ENCODE data around the gene SLC23A1. TPM values are rescaled to one million over a fixed set of nuclear protein-coding genes. Genes with fewer than 3 reads are reported as not detected.

SLC23A1 gene
- total RNA-seq, 1 donor from 2014 or later, result not detected

- intact Hi-C loops (cut with DNase I), result loop anchor here (5.0 kb wide), 3 partner anchors 59 to 859 kb away; partner anchors contain the start of genes ETF1, MATR3 and PAIP2
- no peak for DNase-seq (ENCODE audit: low spot score in 2 of 2)
- Histone ChIP-seq H3K27ac (no peak overlapping the region), H3K4me3 (no peak overlapping the region), H3K4me1 (peaks cover 0 to 10% of the 10 kb centered on the region in 2 donors), H3K36me3 (no peaks in the 10 kb centered on the region), H3K27me3 (no peaks in the 10 kb centered on the region), H3K9me3 (no peaks in the 10 kb centered on the region)
- TF ChIP-seq CTCF (IDR thresholded peaks at IDR 0.05), result no peak
These were observed 18.4 kb upstream of the SLC23A1 start for GRCh38 chr5:139401546-139401945.

- H3K9me3 ChIP-seq, result no peaks in the 10 kb centered on the region
- no peak overlapping the region for H3K4me3 ChIP-seq
- intact Hi-C loops (cut with DNase I), result loop anchor here (5.0 kb wide), 3 partner anchors 57 to 857 kb away; partner anchors contain the start of genes ETF1, MATR3 and PAIP2
- no peaks in the 10 kb centered on the region for H3K36me3 ChIP-seq
- H3K27me3 ChIP-seq, result no peaks in the 10 kb centered on the region
- no peak overlapping the region for H3K27ac ChIP-seq
- DNase-seq (ENCODE audit: low spot score in 2 of 2), result no peak
- peaks cover 0 to 15% of the 10 kb centered on the region in 2 donors for H3K4me1 ChIP-seq
- TF ChIP-seq CTCF (IDR thresholded peaks at IDR 0.05), result no peak
These were observed 16.5 kb upstream of the SLC23A1 start for GRCh38 chr5:139399501-139400121.

- Histone ChIP-seq H3K4me1 (peaks cover 0 to 20% of the 10 kb centered on the region in 2 donors), H3K9me3 (no peaks in the 10 kb centered on the region)
These were observed 14.8 kb upstream of the SLC23A1 start for GRCh38 chr5:139397921-139398320.

GRCh38 chr5:139396691-139397090 is 13.6 kb upstream of the SLC23A1 start:
- Histone ChIP-seq H3K36me3 (no peaks in the 10 kb centered on the region), H3K4me1 (peaks cover 0 to 26% of the 10 kb centered on the region in 2 donors), H3K27ac (no peak overlapping the region), H3K27me3 (no peaks in the 10 kb centered on the region), H3K9me3 (no peaks in the 10 kb centered on the region), H3K4me3 (no peak overlapping the region)
- no peak for DNase-seq (ENCODE audit: low spot score in 2 of 2)
- no peak for TF ChIP-seq CTCF (IDR thresholded peaks at IDR 0.05)
- intact Hi-C loops (cut with DNase I), result no loop called here

More at GRCh38 chr5:139397921-139398320, 14.8 kb upstream of the SLC23A1 start:
- Histone ChIP-seq H3K36me3 (no peaks in the 10 kb centered on the region), H3K27me3 (no peaks in the 10 kb centered on the region), H3K4me3 (no peak overlapping the region), H3K27ac (no peak overlapping the region)
- DNase-seq (ENCODE audit: low spot score in 2 of 2), result no peak
- intact Hi-C loops (cut with DNase I), result no loop called here
- TF ChIP-seq CTCF (IDR thresholded peaks at IDR 0.05), result no peak

GRCh38 chr5:139395844-139396640 is 12.9 kb upstream of the SLC23A1 start:
- DNase-seq (ENCODE audit: low spot score in 2 of 2), result no peak
- no peak overlapping the region for H3K27ac ChIP-seq
- no peaks in the 10 kb centered on the region for H3K36me3 ChIP-seq
- no peaks in the 10 kb centered on the region for H3K9me3 ChIP-seq
- intact Hi-C loops (cut with DNase I), result no loop called here
- TF ChIP-seq CTCF (IDR thresholded peaks at IDR 0.05), result no peak
- no peaks in the 10 kb centered on the region for H3K27me3 ChIP-seq
- H3K4me3 ChIP-seq, result no peak overlapping the region
- peaks cover 0 to 26% of the 10 kb centered on the region in 2 donors for H3K4me1 ChIP-seq

Measured in ascending aorta (tissue), 2 donors.